ENCODE results near the gene GNL2. TPM values are rescaled to one million over a fixed set of nuclear protein-coding genes. Genes with fewer than 3 reads are reported as not detected.
"Not testable (repeated sequence)": the region's sequence is repeated elsewhere in the genome, so short reads cannot be mapped to it uniquely, and the experiment has no call there.

GNL2 gene
- total RNA-seq, 1 donor from 2014 or later, result 68.9 TPM

- intact Hi-C loops (cut with micrococcal nuclease), result no loop called here
Observed at GRCh38 chr1:37609002-37609401, 13.3 kb upstream of the GNL2 start.

GRCh38 chr1:37606481-37607263, 10.9 kb upstream of the GNL2 start:
- intact Hi-C loops (cut with micrococcal nuclease), result no loop called here

GRCh38 chr1:37605806-37606474, 10.2 kb upstream of the GNL2 start:
- intact Hi-C loops (cut with micrococcal nuclease), result no loop called here

GRCh38 chr1:37605061-37605650, 9.4 kb upstream of the GNL2 start:
- intact Hi-C loops (cut with micrococcal nuclease), result no loop called here

GRCh38 chr1:37602750-37603694, 7.3 kb upstream of the GNL2 start:
- intact Hi-C loops (cut with micrococcal nuclease), result loop anchor here (1.0 kb wide), 1 partner anchor 79 kb away; no protein-coding TSS in a partner anchor

- intact Hi-C loops (cut with micrococcal nuclease), result no loop called here
Observed at GRCh38 chr1:37601441-37601840, 5.7 kb upstream of the GNL2 start.

GRCh38 chr1:37599940-37600339, 4.2 kb upstream of the GNL2 start:
- intact Hi-C loops (cut with micrococcal nuclease), result loop anchor here (5.0 kb wide), 3 partner anchors 123 to 257 kb away; partner anchors contain the start of genes C1orf122, MTF1 and YRDC

- intact Hi-C loops (cut with micrococcal nuclease), result loop anchor here (1.0 to 5.0 kb wide), 5 partner anchors 42 to 261 kb away; partner anchors contain the start of genes C1orf122, MEAF6, MTF1 and SNIP1
Observed at GRCh38 chr1:37596182-37596667, 488 bp upstream of the GNL2 start.

GRCh38 chr1:37593726-37594125, 2.0 kb downstream of the GNL2 start:
- intact Hi-C loops (cut with micrococcal nuclease), result no loop called here

GRCh38 chr1:37588939-37589338, 6.8 kb downstream of the GNL2 start:
- intact Hi-C loops (cut with micrococcal nuclease), result no loop called here

GRCh38 chr1:37584544-37584943, 11.2 kb downstream of the GNL2 start:
- intact Hi-C loops (cut with micrococcal nuclease), result not testable (repeated sequence)

- intact Hi-C loops (cut with micrococcal nuclease), result no loop called here
Observed at GRCh38 chr1:37575692-37576091, 20.0 kb downstream of the GNL2 start.

- intact Hi-C loops (cut with micrococcal nuclease), result no loop called here
Observed at GRCh38 chr1:37574834-37575480, 20.8 kb downstream of the GNL2 start.

GRCh38 chr1:37570528-37571334, 25.0 kb downstream of the GNL2 start:
- intact Hi-C loops (cut with micrococcal nuclease), result no loop called here

- intact Hi-C loops (cut with micrococcal nuclease), result no loop called here
Observed at GRCh38 chr1:37567023-37567422, 28.7 kb downstream of the GNL2 start.

GRCh38 chr1:37564892-37565291, 30.8 kb downstream of the GNL2 start:
- intact Hi-C loops (cut with micrococcal nuclease), result no loop called here

GRCh38 chr1:37562984-37563383, 32.8 kb downstream of the GNL2 start:
- intact Hi-C loops (cut with micrococcal nuclease), result loop anchor here (1.0 kb wide), 1 partner anchor 119 kb away; no protein-coding TSS in a partner anchor

- intact Hi-C loops (cut with micrococcal nuclease), result loop anchor here (1.0 kb wide), 1 partner anchor 121 kb away; no protein-coding TSS in a partner anchor
Observed at GRCh38 chr1:37561133-37562132, 34.3 kb downstream of the GNL2 start.

All from T-helper 2 cell treated with Interferon-gamma antibody and Interleukin-4, amounts not matched to agents 100 ng/mL and 5 ng/mL, for 36 hours (primary cell).